Neural progenitor cell (in vitro differentiated cells): ENCODE results near the gene SAP30L. TPM values are rescaled to one million over a fixed set of nuclear protein-coding genes. Genes with fewer than 3 reads are reported as not detected.

ENCODE experiments used
- DNase-seq: peaks from one replicate; pipeline ENCODE4 v3.0.0-alpha.2; 2016; ENCODE audit warnings: low spot score
- H2AFZ ChIP-seq: fragments of 200-600 bp; sonication (generic); replicated peaks from 2 replicates; pipeline ENCODE4 v1.6.1; 2016; ENCODE audit warnings: antibody characterized with exemption
- H3F3A ChIP-seq: fragments of 200-600 bp; sonication (generic); 2 replicates; pipeline ENCODE4 v1.6.1; 2016; ENCODE audit warnings: antibody characterized with exemption, low read depth
- H3K27ac ChIP-seq: fragments of 200-600 bp; sonication (generic); 2 replicates; pipeline ENCODE4 v1.5.1; 2016; ENCODE audit warnings: mild to moderate bottlenecking
- H3K27me3 ChIP-seq: fragments of 200-600 bp; sonication (generic); 2 replicates; pipeline ENCODE4 v1.6.1; 2016; ENCODE audit warnings: mild to moderate bottlenecking, moderate library complexity
- H3K36me3 ChIP-seq: fragments of 200-600 bp; sonication (generic); 2 replicates; pipeline ENCODE4 v1.5.1; 2016
- H3K4me1 ChIP-seq: fragments of 200-600 bp; sonication (generic); 2 replicates; pipeline ENCODE4 v1.6.1; 2016; ENCODE audit warnings: mixed run types
- H3K4me2 ChIP-seq: fragments of 200-600 bp; sonication (generic); 2 replicates; pipeline ENCODE4 v1.6.1; 2016
- H3K4me3 ChIP-seq: fragments of 200-600 bp; sonication (generic); 2 replicates; pipeline ENCODE4 v1.5.1; 2016
- H3K79me2 ChIP-seq: fragments of 200-600 bp; sonication (generic); 2 replicates; pipeline ENCODE4 v1.6.1; 2016; ENCODE audit warnings: low read depth
- H3K9ac ChIP-seq: fragments of 200-600 bp; sonication (generic); 2 replicates; pipeline ENCODE4 v1.6.1; 2016
- H3K9me3 ChIP-seq: fragments of 200-600 bp; sonication (generic); 2 replicates; pipeline ENCODE4 v1.5.1; 2016; ENCODE audit warnings: low read depth
- H4K20me1 ChIP-seq: fragments of 200-600 bp; sonication (generic); 2 replicates; pipeline ENCODE4 v1.6.1; 2016; ENCODE audit warnings: low read depth
- H3K27ac Mint-ChIP-seq: 3 replicates; pipeline ENCODE4 v1.8.0; 2021; ENCODE audit warnings: mixed read lengths
- H3K27me3 Mint-ChIP-seq: 2 replicates; pipeline ENCODE4 v1.8.0; 2022; ENCODE audit warnings: low read depth, mild to moderate bottlenecking, inconsistent platforms, moderate library complexity, mixed read lengths; ENCODE audit not compliant: insufficient read depth
- H3K36me3 Mint-ChIP-seq: 3 replicates; pipeline ENCODE4 v1.8.0; 2021; ENCODE audit warnings: mixed read lengths
- H3K4me1 Mint-ChIP-seq: 3 replicates; pipeline ENCODE4 v1.8.0; 2021; ENCODE audit warnings: mixed read lengths
- H3K4me3 Mint-ChIP-seq: 3 replicates; pipeline ENCODE4 v1.8.0; 2021; ENCODE audit warnings: mild to moderate bottlenecking, moderate library complexity, mixed read lengths
- H3K9me3 Mint-ChIP-seq: 3 replicates; pipeline ENCODE4 v1.8.0; 2020; ENCODE audit warnings: mixed read lengths
- EZH2 ChIP-seq: fragments of 200-600 bp; sonication (generic); IDR thresholded peaks from 2 replicates; pipeline ENCODE4 v1.6.1; 2017; ENCODE audit warnings: antibody characterized with exemption, mild to moderate bottlenecking, moderate library complexity
- EZH2phosphoT487 ChIP-seq: fragments of 200-600 bp; sonication (generic); IDR thresholded peaks from 2 replicates; pipeline ENCODE4 v1.6.1; 2017; ENCODE audit warnings: antibody characterized with exemption
- total RNA-seq: library from RNA; depleted of rRNA; stranded (reverse); fragments of >200 nt; gene quantifications from 2 replicates; pipeline ENCODE4 v1.2.3, GENCODE V29; 2015; ENCODE audit warnings: low replicate concordance
- TF ChIP-seq, protein P1 (sequence below): fragments of 200-600 bp; sonication (generic); IDR thresholded peaks from 2 replicates; pipeline ENCODE4 v1.5.1; 2017; ENCODE audit warnings: antibody characterized with exemption, mild to moderate bottlenecking

SAP30L gene
- total RNA-seq, 1 donor from 2014 or later, result 13.2 TPM

- H3K9ac ChIP-seq, result no peak overlapping the region
- Mint-ChIP-seq H3K4me1 (no peaks in the 10 kb centered on the region), H3K36me3 (no peaks in the 10 kb centered on the region), H3K27ac (no peak overlapping the region), H3K9me3 (no peaks in the 10 kb centered on the region), H3K4me3 (no peak overlapping the region), H3K27me3 (peaks cover 42% of the 10 kb centered on the region)
- no peaks in the 10 kb centered on the region for H3K4me1 ChIP-seq
- H3K4me2 ChIP-seq, result no peak overlapping the region
- no peaks in the 10 kb centered on the region for H3F3A ChIP-seq
- no peaks in the 10 kb centered on the region for H3K9me3 ChIP-seq
- peaks cover 97% of the 10 kb centered on the region for H3K27me3 ChIP-seq
- H2AFZ ChIP-seq, result no peak overlapping the region
- TF ChIP-seq EZH2phosphoT487, result no peak
- no peak for TF ChIP-seq EZH2
- TF ChIP-seq, protein P1, sequence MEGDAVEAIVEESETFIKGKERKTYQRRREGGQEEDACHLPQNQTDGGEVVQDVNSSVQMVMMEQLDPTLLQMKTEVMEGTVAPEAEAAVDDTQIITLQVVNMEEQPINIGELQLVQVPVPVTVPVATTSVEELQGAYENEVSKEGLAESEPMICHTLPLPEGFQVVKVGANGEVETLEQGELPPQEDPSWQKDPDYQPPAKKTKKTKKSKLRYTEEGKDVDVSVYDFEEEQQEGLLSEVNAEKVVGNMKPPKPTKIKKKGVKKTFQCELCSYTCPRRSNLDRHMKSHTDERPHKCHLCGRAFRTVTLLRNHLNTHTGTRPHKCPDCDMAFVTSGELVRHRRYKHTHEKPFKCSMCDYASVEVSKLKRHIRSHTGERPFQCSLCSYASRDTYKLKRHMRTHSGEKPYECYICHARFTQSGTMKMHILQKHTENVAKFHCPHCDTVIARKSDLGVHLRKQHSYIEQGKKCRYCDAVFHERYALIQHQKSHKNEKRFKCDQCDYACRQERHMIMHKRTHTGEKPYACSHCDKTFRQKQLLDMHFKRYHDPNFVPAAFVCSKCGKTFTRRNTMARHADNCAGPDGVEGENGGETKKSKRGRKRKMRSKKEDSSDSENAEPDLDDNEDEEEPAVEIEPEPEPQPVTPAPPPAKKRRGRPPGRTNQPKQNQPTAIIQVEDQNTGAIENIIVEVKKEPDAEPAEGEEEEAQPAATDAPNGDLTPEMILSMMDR, result no peak
- no peak overlapping the region for H3K4me3 ChIP-seq
- no peaks in the 10 kb centered on the region for H3K36me3 ChIP-seq
- no peak overlapping the region for H3K27ac ChIP-seq
- no peaks in the 10 kb centered on the region for H3K79me2 ChIP-seq
- DNase-seq, result no peak
- peaks cover 5% of the 10 kb centered on the region for H4K20me1 ChIP-seq
These were observed 46.1 kb downstream of the SAP30L start for GRCh38 chr5:154491941-154492340.

GRCh38 chr5:154493274-154493673, 47.5 kb downstream of the SAP30L start:
- Histone ChIP-seq H3K79me2 (no peaks in the 10 kb centered on the region), H4K20me1 (no peaks in the 10 kb centered on the region), H3K9me3 (no peaks in the 10 kb centered on the region), H2AFZ (no peak overlapping the region), H3F3A (no peaks in the 10 kb centered on the region), H3K9ac (no peak overlapping the region), H3K4me3 (no peak overlapping the region), H3K27ac (no peak overlapping the region), H3K4me2 (peak overlapping the region; percentile 42), H3K36me3 (no peaks in the 10 kb centered on the region), H3K4me1 (no peaks in the 10 kb centered on the region), H3K27me3 (peaks cover 84% of the 10 kb centered on the region)
- H3K36me3 Mint-ChIP-seq, result no peaks in the 10 kb centered on the region
- TF ChIP-seq EZH2phosphoT487 (no peak), EZH2 (no peak)
- TF ChIP-seq, protein P1, result no peak
- H3K4me3 Mint-ChIP-seq, result no peak overlapping the region
- peaks cover 36% of the 10 kb centered on the region for H3K27me3 Mint-ChIP-seq
- no peak overlapping the region for H3K27ac Mint-ChIP-seq
- H3K4me1 Mint-ChIP-seq, result no peaks in the 10 kb centered on the region
- DNase-seq, result peak; percentile 22
- H3K9me3 Mint-ChIP-seq, result no peaks in the 10 kb centered on the region

GRCh38 chr5:154494036-154494435, 48.2 kb downstream of the SAP30L start:
- Mint-ChIP-seq H3K9me3 (no peaks in the 10 kb centered on the region), H3K36me3 (no peaks in the 10 kb centered on the region), H3K27me3 (peaks cover 35% of the 10 kb centered on the region), H3K4me3 (no peak overlapping the region), H3K27ac (no peak overlapping the region), H3K4me1 (no peaks in the 10 kb centered on the region)
- peaks cover 76% of the 10 kb centered on the region for H3K27me3 ChIP-seq
- H3K36me3 ChIP-seq, result no peaks in the 10 kb centered on the region
- H3K9me3 ChIP-seq, result no peaks in the 10 kb centered on the region
- H3K27ac ChIP-seq, result no peak overlapping the region
- no peak overlapping the region for H3K4me3 ChIP-seq
- DNase-seq, result no peak
- TF ChIP-seq, protein P1, result no peak
- no peak for TF ChIP-seq EZH2phosphoT487
- H3K9ac ChIP-seq, result no peak overlapping the region
- H3K4me2 ChIP-seq, result no peak overlapping the region
- H3F3A ChIP-seq, result no peaks in the 10 kb centered on the region
- no peaks in the 10 kb centered on the region for H3K79me2 ChIP-seq
- no peak overlapping the region for H2AFZ ChIP-seq
- no peaks in the 10 kb centered on the region for H4K20me1 ChIP-seq
- no peaks in the 10 kb centered on the region for H3K4me1 ChIP-seq
